HEK293 (cell line): ENCODE data around the gene LAD1.

Experiments used
- GLI4 ChIP-seq: fragments of 450-650 bp; formaldehyde crosslinking; IDR thresholded peaks from 2 replicates; pipeline ENCODE4 v1.5.1; 2016; ENCODE audit warnings: missing biosample characterization, missing genetic modification characterization
- ZBTB21 ChIP-seq: fragments of 450-650 bp; formaldehyde crosslinking; IDR thresholded peaks from 2 replicates; pipeline ENCODE4 v1.5.1; 2017; ENCODE audit warnings: missing biosample characterization, missing genetic modification characterization
- ZFP3 ChIP-seq: fragments of 450-650 bp; formaldehyde crosslinking; IDR thresholded peaks from 2 replicates; pipeline ENCODE4 v1.5.1; 2016; ENCODE audit warnings: low read depth, missing biosample characterization, missing genetic modification characterization
- ZNF112 ChIP-seq: fragments of 450-650 bp; formaldehyde crosslinking; IDR thresholded peaks from 2 replicates; pipeline ENCODE4 v1.5.0; 2017; ENCODE audit warnings: missing biosample characterization, missing genetic modification characterization
- TF ChIP-seq, protein P1 (sequence below): fragments of 450-650 bp; formaldehyde crosslinking; IDR thresholded peaks from 2 replicates; pipeline ENCODE4 v1.5.1; 2016; ENCODE audit warnings: missing biosample characterization, missing genetic modification characterization, low read depth
- TF ChIP-seq, protein P2 (sequence below): fragments of 450-650 bp; formaldehyde crosslinking; IDR thresholded peaks from 2 replicates; pipeline ENCODE4 v1.5.1; 2016; ENCODE audit warnings: missing biosample characterization, missing genetic modification characterization
- TF ChIP-seq, protein P3 (sequence below): fragments of 450-650 bp; formaldehyde crosslinking; IDR thresholded peaks from 2 replicates; pipeline ENCODE4 v1.5.1; 2016; ENCODE audit warnings: missing biosample characterization, missing genetic modification characterization, borderline replicate concordance

DNA sequence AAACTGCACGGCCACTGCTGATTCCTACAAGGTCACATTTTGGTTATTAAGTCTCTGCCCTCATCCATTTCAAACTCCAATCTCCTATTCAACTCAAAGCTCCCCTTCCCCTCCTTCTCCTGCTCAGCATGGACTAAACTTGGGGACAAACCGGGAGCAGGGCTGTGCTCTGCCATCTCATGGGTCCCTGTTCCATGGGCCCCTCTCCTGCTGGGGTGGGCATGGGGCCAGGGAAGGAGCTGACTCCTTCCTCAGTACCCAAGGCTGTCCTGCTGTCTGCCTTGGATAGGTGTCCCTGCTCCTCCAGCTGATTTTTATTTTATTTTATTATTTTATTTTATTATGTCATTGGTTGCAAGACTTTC lies 48.8 kb downstream of the LAD1 start:
- no peak for TF ChIP-seq ZFP3 (tag by site-specific recombination)
- TF ChIP-seq, protein P1, sequence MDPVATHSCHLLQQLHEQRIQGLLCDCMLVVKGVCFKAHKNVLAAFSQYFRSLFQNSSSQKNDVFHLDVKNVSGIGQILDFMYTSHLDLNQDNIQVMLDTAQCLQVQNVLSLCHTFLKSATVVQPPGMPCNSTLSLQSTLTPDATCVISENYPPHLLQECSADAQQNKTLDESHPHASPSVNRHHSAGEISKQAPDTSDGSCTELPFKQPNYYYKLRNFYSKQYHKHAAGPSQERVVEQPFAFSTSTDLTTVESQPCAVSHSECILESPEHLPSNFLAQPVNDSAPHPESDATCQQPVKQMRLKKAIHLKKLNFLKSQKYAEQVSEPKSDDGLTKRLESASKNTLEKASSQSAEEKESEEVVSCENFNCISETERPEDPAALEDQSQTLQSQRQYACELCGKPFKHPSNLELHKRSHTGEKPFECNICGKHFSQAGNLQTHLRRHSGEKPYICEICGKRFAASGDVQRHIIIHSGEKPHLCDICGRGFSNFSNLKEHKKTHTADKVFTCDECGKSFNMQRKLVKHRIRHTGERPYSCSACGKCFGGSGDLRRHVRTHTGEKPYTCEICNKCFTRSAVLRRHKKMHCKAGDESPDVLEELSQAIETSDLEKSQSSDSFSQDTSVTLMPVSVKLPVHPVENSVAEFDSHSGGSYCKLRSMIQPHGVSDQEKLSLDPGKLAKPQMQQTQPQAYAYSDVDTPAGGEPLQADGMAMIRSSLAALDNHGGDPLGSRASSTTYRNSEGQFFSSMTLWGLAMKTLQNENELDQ, result no peak
- TF ChIP-seq, protein P2, sequence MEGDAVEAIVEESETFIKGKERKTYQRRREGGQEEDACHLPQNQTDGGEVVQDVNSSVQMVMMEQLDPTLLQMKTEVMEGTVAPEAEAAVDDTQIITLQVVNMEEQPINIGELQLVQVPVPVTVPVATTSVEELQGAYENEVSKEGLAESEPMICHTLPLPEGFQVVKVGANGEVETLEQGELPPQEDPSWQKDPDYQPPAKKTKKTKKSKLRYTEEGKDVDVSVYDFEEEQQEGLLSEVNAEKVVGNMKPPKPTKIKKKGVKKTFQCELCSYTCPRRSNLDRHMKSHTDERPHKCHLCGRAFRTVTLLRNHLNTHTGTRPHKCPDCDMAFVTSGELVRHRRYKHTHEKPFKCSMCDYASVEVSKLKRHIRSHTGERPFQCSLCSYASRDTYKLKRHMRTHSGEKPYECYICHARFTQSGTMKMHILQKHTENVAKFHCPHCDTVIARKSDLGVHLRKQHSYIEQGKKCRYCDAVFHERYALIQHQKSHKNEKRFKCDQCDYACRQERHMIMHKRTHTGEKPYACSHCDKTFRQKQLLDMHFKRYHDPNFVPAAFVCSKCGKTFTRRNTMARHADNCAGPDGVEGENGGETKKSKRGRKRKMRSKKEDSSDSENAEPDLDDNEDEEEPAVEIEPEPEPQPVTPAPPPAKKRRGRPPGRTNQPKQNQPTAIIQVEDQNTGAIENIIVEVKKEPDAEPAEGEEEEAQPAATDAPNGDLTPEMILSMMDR, result no peak
- TF ChIP-seq, protein P3, sequence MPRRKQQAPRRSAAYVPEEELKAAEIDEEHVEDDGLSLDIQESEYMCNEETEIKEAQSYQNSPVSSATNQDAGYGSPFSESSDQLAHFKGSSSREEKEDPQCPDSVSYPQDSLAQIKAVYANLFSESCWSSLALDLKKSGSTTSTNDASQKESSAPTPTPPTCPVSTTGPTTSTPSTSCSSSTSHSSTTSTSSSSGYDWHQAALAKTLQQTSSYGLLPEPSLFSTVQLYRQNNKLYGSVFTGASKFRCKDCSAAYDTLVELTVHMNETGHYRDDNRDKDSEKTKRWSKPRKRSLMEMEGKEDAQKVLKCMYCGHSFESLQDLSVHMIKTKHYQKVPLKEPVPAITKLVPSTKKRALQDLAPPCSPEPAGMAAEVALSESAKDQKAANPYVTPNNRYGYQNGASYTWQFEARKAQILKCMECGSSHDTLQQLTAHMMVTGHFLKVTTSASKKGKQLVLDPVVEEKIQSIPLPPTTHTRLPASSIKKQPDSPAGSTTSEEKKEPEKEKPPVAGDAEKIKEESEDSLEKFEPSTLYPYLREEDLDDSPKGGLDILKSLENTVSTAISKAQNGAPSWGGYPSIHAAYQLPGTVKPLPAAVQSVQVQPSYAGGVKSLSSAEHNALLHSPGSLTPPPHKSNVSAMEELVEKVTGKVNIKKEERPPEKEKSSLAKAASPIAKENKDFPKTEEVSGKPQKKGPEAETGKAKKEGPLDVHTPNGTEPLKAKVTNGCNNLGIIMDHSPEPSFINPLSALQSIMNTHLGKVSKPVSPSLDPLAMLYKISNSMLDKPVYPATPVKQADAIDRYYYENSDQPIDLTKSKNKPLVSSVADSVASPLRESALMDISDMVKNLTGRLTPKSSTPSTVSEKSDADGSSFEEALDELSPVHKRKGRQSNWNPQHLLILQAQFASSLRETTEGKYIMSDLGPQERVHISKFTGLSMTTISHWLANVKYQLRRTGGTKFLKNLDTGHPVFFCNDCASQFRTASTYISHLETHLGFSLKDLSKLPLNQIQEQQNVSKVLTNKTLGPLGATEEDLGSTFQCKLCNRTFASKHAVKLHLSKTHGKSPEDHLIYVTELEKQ (tag by site-specific recombination), result no peak
- TF ChIP-seq GLI4 (tag by site-specific recombination), result no peak
- TF ChIP-seq ZNF112 (tag by site-specific recombination), result no peak
- TF ChIP-seq ZBTB21, result no peak
